ENCODE measurements around the gene CARF.
A peak's percentile ranks its signal among the peaks of the same experiment; 100 is the strongest.
"Not testable (repeated sequence)": the region's sequence is repeated elsewhere in the genome, so short reads cannot be mapped to it uniquely, and the experiment has no call there.

Gene CARF

GRCh38 chr2:202938960-202939359, 26.9 kb downstream of the CARF start:
- no peak for DNase-seq (ENCODE audit: low read depth)

GRCh38 chr2:202941771-202942170, 29.7 kb downstream of the CARF start:
- DNase-seq (ENCODE audit: low read depth), result no peak

DNA sequence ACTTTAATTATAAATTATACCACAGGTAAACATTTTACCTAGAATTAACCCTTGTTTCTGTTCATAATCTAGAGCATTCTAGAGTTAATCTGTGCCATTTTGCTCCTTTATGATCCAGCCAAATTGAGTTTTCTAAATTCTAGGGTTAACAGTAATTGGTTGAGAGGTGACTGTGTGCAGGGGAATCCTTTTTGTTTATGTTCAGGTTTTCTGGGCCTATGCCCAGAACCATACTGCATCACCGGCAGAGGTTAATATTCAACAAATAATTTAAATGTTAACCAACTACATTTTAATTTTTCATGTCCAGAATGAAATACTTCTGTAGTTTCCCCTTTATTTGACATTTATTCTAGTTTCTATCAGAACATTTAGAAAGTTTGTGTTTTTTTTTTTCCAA, 32.3 kb downstream of the CARF start:
- no peak for DNase-seq (ENCODE audit: low read depth)

DNA sequence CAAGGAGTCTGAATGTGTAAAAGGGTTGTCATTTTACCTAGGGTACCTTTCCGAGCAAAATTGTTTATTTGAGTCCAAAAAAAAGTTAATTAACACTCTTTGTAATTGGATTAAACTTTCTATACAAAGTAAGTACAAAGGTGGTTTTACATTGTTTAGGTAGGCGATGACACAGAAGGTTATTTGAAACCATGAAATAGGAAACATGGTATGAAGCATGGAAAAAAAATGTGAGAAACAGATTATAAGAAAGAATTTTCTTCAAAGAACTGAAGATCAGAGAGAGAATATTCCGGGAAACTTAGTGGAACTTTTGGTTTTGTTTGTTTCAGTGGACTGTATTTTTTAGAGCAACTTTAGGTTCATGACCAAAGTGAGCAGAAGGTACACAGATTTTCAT, 32.7 kb downstream of the CARF start:
- no peak for DNase-seq (ENCODE audit: low read depth)

- DNase-seq (ENCODE audit: low read depth), result no peak
Observed at GRCh38 chr2:202945497-202945896, 33.4 kb downstream of the CARF start.

GRCh38 chr2:202949333-202949732, 37.3 kb downstream of the CARF start:
- not testable (repeated sequence) for DNase-seq (ENCODE audit: low read depth)

GRCh38 chr2:202950592-202950991, 38.5 kb downstream of the CARF start:
- no peak for DNase-seq (ENCODE audit: low read depth)

GRCh38 chr2:202960524-202960923, 48.4 kb downstream of the CARF start:
- no peak for DNase-seq (ENCODE audit: low read depth)

- DNase-seq (ENCODE audit: low read depth), result no peak
Observed at GRCh38 chr2:202963712-202964111, 51.6 kb downstream of the CARF start.

- DNase-seq (ENCODE audit: low read depth), result no peak
Observed at GRCh38 chr2:202965810-202966460, 53.9 kb downstream of the CARF start.

DNA sequence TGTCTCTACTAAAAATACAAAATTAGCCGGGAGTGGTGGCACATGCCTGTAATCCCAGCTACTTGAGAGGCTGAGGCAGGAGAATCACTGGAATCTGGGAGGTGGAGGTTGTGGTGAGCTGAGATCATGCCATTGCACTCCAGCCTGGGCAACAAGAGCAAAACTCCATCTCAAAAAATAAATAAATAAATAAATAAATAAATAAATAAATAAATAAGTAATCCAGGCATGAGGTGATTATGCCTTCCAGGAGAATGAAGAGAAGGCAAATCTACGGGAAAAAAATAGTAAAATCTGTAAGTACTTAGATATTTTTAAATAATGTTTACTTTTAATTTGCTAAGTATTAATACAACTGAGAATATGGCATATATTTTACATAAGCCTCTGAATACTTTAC, 57.3 kb downstream of the CARF start:
- not testable (repeated sequence) for DNase-seq (ENCODE audit: low read depth)

GRCh38 chr2:202976809-202977208, 64.7 kb downstream of the CARF start:
- no peak for DNase-seq (ENCODE audit: low read depth)

- DNase-seq (ENCODE audit: low read depth), result no peak
Observed at GRCh38 chr2:202982779-202983491, 70.9 kb downstream of the CARF start.

- no peak for DNase-seq (ENCODE audit: low read depth)
Observed at GRCh38 chr2:202989749-202990148, 77.7 kb downstream of the CARF start.

GRCh38 chr2:202990501-202990900, 78.4 kb downstream of the CARF start:
- DNase-seq (ENCODE audit: low read depth), result no peak

DNA sequence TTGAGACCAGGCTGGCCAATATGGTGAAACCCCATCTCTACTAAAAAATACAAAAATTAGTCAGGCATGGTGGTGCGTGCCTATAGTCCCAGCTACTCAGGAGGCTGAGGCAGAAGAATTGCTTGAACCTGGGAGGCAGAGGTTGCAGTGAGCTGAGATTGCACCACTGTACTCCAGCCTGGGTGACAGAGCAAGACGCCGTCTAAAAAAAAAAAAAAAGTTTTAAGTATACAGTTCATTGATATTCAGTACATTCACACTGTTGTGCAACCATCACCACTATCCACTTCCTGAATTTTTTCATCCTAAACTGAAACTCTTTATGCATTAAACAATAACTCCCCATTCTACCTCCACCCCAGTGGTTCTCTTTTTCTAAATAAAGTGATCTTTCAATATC, 85.0 kb downstream of the CARF start:
- DNase-seq (ENCODE audit: low read depth), result not testable (repeated sequence)

- no peak for DNase-seq (ENCODE audit: low read depth)
Observed at GRCh38 chr2:203002054-203002821, 90.2 kb downstream of the CARF start.

DNA sequence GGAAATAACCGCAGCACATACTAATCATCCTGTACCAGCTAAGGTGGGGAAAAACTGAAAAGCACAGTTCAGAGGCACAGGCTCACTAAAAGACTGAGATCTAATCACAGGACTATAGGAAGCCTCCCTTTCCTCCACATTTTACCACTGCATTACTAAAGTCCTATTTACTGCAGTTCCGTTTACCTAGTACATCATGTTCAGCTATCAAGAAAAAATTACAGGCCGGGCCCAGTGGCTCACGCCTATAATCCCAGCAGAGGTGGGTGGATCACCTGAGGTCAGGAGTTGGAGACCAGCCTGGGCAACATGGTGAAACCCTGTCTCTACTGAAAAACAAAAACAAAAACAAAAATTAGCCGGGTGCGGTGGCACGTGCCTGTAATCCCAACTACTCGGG, 91.6 kb downstream of the CARF start:
- no peak for DNase-seq (ENCODE audit: low read depth)

- DNase-seq (ENCODE audit: low read depth), result peak; percentile 95
Observed at GRCh38 chr2:203014456-203015199, 102.6 kb downstream of the CARF start, which contains the start of gene NBEAL1. Gene NBEAL1 (plus strand): TSS chr2:203014875. CDS start chr2:203016385, 1,510 bp downstream.

GRCh38 chr2:203016716-203017115, 104.6 kb downstream of the CARF start:
- no peak for DNase-seq (ENCODE audit: low read depth)

DNA sequence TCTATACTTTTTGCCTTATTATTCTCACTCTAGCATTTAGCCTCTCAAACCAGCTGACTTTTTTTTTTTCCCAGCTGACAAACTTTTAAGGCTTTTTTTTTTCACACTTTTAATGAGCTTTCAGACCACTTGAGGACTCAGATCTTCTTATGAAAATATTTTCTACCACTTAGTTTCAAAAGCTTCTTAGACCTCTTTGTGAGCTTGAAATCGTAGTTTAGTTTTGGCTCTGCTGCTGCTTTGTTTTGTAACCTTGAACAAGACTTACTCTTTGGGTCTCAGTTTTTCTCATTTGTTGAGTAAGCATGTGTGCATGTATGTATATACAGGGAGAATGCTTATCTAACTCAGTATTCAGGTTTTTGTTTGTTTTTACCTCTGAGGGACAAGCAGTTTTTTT, 106.1 kb downstream of the CARF start:
- no peak for DNase-seq (ENCODE audit: low read depth)

GRCh38 chr2:203019142-203019541, 107.1 kb downstream of the CARF start:
- no peak for DNase-seq (ENCODE audit: low read depth)
